WTC11 (cell line): Measurements from ENCODE around the gene ITGA1. TPM values are rescaled to one million over a fixed set of nuclear protein-coding genes. Genes with fewer than 3 reads are reported as not detected.

ENCODE experiments used
- ATAC-seq: fragments of 200-7000 bp; cut with Tn5 transposase; 2 replicates; pipeline ENCODE4 v1.10.0; 2021; ENCODE audit warnings: mild to moderate bottlenecking, moderate library complexity
- CTCF ChIA-PET: fragments of 300-600 bp; sonication (Branson Sonifier 250); formaldehyde crosslinking; loops from one replicate; lab custom pipeline; 2021; ENCODE audit warnings: antibody characterized with exemption; lab: Charles Lee
- POLR2A ChIA-PET: fragments of 350-600 bp; sonication (Branson Sonifier 250); formaldehyde crosslinking; loops from one replicate; lab custom pipeline; 2021; ENCODE audit warnings: antibody characterized with exemption; lab: Charles Lee
- DNase-seq: peaks from one replicate; pipeline ENCODE4 v3.0.0; 2021; ENCODE audit warnings: low spot score
- H3K27ac Mint-ChIP-seq: 2 replicates; pipeline ENCODE4 v1.8.0; 2021; ENCODE audit warnings: mixed read lengths
- H3K27me3 Mint-ChIP-seq: 2 replicates; pipeline ENCODE4 v1.8.0; 2021; ENCODE audit warnings: low read depth, mild to moderate bottlenecking, moderate library complexity, mixed read lengths
- H3K36me3 Mint-ChIP-seq: 2 replicates; pipeline ENCODE4 v1.8.0; 2021; ENCODE audit warnings: mixed read lengths
- H3K4me1 Mint-ChIP-seq: 2 replicates; pipeline ENCODE4 v1.8.0; 2022; ENCODE audit warnings: mixed read lengths
- H3K4me3 Mint-ChIP-seq: 2 replicates; pipeline ENCODE4 v1.8.0; 2021; ENCODE audit warnings: mild to moderate bottlenecking, moderate library complexity, mixed read lengths
- H3K9me3 Mint-ChIP-seq: 2 replicates; pipeline ENCODE4 v1.8.0; 2021; ENCODE audit warnings: mixed read lengths
- EMX1 ChIP-seq: fragments of 250-450 bp; sonication (Bioruptor Pico); IDR thresholded peaks from 2 replicates; pipeline ENCODE4 v1.8.0; 2021; ENCODE audit warnings: mild to moderate bottlenecking
- PRRX2 ChIP-seq: fragments of 250-450 bp; sonication (Bioruptor Pico); IDR thresholded peaks from 2 replicates; pipeline ENCODE4 v1.8.0; 2021; ENCODE audit warnings: mild to moderate bottlenecking
- RORB ChIP-seq: fragments of 250-450 bp; sonication (Bioruptor Pico); IDR thresholded peaks from 2 replicates; pipeline ENCODE4 v1.9.0; 2021; ENCODE audit warnings: mild to moderate bottlenecking
- SOX15 ChIP-seq: fragments of 250-450 bp; sonication (Bioruptor Pico); IDR thresholded peaks from 2 replicates; pipeline ENCODE4 v1.9.0; 2021; ENCODE audit warnings: mild to moderate bottlenecking
- TCF7 ChIP-seq: sonication (generic); formaldehyde crosslinking; IDR thresholded peaks from 2 replicates; pipeline ENCODE4 v1.8.0; 2022; ENCODE audit warnings: mild to moderate bottlenecking, low read depth, missing genetic modification reagents, moderate library complexity
- TEAD4 ChIP-seq: sonication (generic); formaldehyde crosslinking; IDR thresholded peaks from 2 replicates; pipeline ENCODE4 v1.8.0; 2022; ENCODE audit warnings: mild to moderate bottlenecking, missing genetic modification reagents
- total RNA-seq: library from RNA; stranded (reverse); gene quantifications from 3 replicates; pipeline ENCODE4 v1.2.3, GENCODE V29; 2021
- TF ChIP-seq, protein P1 (sequence below): fragments of 250-450 bp; sonication (Bioruptor Pico); IDR thresholded peaks from 2 replicates; pipeline ENCODE4 v1.9.0; 2021; ENCODE audit warnings: moderate library complexity, mild to moderate bottlenecking, inconsistent platforms, borderline replicate concordance
- TF ChIP-seq, protein P2 (sequence below): sonication (generic); formaldehyde crosslinking; IDR thresholded peaks from 2 replicates; pipeline ENCODE4 v1.8.0; 2023; ENCODE audit warnings: mild to moderate bottlenecking, missing genetic modification reagents
- TF ChIP-seq, protein P3 (sequence below): fragments of 250-450 bp; sonication (Bioruptor Pico); conservative IDR thresholded peaks from 2 replicates; pipeline ENCODE4 v1.9.0; 2021; ENCODE audit warnings: mild to moderate bottlenecking
- TF ChIP-seq, protein P4 (sequence below): sonication (generic); formaldehyde crosslinking; IDR thresholded peaks from 2 replicates; pipeline ENCODE4 v1.8.0; 2022; ENCODE audit warnings: mild to moderate bottlenecking, missing genetic modification reagents
- TF ChIP-seq, protein P5 (sequence below): sonication (generic); formaldehyde crosslinking; IDR thresholded peaks from 2 replicates; pipeline ENCODE4 v1.8.1; 2023; ENCODE audit warnings: mild to moderate bottlenecking, missing genetic modification reagents, moderate library complexity
- TF ChIP-seq, protein P6 (sequence below): sonication (generic); formaldehyde crosslinking; IDR thresholded peaks from 2 replicates; pipeline ENCODE4 v1.8.0; 2022; ENCODE audit warnings: mild to moderate bottlenecking, missing genetic modification reagents

The ITGA1 gene
- total RNA-seq, 1 experiment from 2014 or later: 6.5 TPM

DNA sequence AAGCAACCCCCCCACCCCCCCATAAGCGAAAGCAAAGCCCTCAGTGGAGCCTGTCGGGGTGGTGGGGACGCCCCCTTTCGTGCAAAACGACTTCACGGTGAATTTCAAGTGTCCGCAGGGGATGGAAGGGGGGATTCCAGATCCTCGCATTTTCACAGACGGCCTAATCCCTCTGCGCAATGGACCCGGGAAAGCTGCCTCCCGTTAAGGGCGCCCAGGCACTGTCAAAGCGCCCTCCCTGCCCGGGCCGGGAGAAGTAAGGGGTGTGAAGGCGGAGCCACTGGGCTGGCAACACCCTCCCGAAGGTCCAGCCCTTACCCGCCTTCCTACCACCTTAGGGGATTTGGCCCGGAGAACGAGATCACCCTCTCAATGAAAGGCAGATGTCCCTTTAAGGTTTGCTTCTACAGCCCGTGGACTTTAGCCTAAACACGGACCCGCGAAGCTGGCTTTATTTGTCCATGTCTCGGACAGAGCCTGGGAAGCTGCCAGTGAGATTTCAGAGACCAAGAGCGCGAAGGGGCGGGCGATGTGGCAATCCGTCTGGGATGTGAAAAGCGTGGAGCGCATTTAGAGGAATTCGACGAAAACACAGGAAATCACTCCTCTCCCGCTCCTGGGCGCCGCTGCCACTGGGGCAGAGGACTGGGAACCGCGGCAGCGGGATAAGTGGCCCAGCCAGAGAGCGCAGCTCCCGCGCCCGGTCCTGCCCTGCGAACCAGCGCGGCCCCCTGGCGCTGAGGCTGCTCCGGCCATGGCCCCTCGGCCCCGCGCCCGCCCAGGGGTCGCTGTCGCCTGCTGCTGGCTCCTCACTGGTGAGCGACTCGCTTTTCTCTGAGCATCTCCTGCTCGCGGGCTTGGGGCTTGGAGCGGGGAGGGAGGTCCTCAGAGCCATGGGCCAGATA, at the start of gene ITGA1, which contains the start of gene PELO (continued):
- TF ChIP-seq, protein P1, sequence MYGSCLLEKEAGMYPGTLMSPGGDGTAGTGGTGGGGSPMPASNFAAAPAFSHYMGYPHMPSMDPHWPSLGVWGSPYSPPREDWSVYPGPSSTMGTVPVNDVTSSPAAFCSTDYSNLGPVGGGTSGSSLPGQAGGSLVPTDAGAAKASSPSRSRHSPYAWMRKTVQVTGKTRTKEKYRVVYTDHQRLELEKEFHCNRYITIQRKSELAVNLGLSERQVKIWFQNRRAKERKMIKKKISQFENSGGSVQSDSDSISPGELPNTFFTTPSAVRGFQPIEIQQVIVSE (CRISPR knock-in tag): no peak
- TF ChIP-seq, protein P2, sequence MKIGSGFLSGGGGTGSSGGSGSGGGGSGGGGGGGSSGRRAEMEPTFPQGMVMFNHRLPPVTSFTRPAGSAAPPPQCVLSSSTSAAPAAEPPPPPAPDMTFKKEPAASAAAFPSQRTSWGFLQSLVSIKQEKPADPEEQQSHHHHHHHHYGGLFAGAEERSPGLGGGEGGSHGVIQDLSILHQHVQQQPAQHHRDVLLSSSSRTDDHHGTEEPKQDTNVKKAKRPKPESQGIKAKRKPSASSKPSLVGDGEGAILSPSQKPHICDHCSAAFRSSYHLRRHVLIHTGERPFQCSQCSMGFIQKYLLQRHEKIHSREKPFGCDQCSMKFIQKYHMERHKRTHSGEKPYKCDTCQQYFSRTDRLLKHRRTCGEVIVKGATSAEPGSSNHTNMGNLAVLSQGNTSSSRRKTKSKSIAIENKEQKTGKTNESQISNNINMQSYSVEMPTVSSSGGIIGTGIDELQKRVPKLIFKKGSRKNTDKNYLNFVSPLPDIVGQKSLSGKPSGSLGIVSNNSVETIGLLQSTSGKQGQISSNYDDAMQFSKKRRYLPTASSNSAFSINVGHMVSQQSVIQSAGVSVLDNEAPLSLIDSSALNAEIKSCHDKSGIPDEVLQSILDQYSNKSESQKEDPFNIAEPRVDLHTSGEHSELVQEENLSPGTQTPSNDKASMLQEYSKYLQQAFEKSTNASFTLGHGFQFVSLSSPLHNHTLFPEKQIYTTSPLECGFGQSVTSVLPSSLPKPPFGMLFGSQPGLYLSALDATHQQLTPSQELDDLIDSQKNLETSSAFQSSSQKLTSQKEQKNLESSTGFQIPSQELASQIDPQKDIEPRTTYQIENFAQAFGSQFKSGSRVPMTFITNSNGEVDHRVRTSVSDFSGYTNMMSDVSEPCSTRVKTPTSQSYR: no peak

DNA sequence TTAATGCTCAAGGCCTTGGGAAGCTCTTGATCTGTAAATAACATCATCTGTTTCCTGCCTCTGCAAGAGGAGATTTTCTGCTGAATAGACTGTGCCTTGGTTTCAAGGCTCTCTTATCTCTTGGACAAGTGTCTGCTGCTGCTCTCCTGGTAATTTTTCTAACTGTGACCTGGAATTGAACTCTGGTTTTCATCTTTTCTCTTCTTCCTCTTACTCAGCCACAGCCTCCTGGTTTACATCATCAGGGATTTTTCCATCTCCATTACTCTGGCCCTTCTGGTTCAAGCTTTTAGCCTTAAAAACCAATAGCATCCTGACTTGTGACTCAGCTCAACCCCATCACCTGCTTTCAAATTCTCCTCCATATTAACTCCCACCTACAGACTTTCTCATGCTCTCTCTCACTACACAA, 49.6 kb upstream of the ITGA1 start:
- Mint-ChIP-seq H3K27ac (no peak overlapping the region), H3K36me3 (no peaks in the 10 kb centered on the region), H3K9me3 (peaks cover 6% of the 10 kb centered on the region; the same call in 1 of the 2 replicates), H3K4me3 (no peak overlapping the region), H3K27me3 (no peaks in the 10 kb centered on the region), H3K4me1 (no peaks in the 10 kb centered on the region)
- no peak for ATAC-seq
- ChIA-PET CTCF (no interaction called here), POLR2A (interaction anchor here (0.6 kb wide), 1 partner anchor 360 kb away, joined by 3 read pairs; no protein-coding TSS in a partner anchor)
- TF ChIP-seq PRRX2 (CRISPR knock-in tag) (no peak), SOX15 (CRISPR knock-in tag) (no peak), TCF7 (no peak), RORB (CRISPR knock-in tag) (no peak), TEAD4 (CRISPR knock-in tag) (no peak)
- TF ChIP-seq, protein P3, sequence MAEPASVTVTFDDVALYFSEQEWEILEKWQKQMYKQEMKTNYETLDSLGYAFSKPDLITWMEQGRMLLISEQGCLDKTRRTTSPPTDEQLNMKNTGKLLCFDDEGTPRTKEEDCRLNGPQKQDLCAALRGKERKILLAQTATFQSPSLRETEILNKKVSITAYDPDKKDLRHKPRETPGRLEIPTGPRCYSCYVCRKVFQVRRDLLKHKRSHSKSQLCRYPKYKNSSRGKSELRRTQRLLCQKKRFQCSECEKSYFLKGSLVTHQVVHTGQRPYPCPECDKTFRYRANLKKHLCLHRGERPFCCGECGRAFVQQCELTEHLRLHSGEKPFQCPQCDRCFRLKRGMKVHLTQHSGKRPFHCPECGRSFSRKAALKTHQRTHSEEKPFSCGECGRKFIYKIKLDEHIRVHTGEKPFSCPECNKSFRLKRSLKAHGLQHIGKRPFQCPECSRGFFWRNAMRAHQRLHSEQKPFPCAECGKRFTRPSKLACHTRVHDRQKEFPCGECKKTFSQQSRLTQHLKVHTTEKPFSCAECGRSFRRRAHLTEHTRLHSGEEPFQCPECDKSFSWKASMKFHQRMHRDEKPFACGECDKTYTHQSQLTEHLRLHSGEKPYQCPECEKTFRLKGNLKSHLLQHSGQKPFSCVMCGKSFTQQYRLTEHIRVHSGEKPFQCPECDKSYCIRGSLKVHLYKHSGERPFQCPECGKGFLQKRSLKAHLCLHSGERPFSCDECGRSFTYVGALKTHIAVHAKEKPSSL (CRISPR knock-in tag): no peak
- TF ChIP-seq, protein P2: no peak
- TF ChIP-seq, protein P4, sequence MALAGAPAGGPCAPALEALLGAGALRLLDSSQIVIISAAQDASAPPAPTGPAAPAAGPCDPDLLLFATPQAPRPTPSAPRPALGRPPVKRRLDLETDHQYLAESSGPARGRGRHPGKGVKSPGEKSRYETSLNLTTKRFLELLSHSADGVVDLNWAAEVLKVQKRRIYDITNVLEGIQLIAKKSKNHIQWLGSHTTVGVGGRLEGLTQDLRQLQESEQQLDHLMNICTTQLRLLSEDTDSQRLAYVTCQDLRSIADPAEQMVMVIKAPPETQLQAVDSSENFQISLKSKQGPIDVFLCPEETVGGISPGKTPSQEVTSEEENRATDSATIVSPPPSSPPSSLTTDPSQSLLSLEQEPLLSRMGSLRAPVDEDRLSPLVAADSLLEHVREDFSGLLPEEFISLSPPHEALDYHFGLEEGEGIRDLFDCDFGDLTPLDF (CRISPR knock-in tag): no peak
- TF ChIP-seq, protein P5, sequence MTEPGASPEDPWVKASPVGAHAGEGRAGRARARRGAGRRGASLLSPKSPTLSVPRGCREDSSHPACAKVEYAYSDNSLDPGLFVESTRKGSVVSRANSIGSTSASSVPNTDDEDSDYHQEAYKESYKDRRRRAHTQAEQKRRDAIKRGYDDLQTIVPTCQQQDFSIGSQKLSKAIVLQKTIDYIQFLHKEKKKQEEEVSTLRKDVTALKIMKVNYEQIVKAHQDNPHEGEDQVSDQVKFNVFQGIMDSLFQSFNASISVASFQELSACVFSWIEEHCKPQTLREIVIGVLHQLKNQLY: no peak
- no peak for DNase-seq

DNA sequence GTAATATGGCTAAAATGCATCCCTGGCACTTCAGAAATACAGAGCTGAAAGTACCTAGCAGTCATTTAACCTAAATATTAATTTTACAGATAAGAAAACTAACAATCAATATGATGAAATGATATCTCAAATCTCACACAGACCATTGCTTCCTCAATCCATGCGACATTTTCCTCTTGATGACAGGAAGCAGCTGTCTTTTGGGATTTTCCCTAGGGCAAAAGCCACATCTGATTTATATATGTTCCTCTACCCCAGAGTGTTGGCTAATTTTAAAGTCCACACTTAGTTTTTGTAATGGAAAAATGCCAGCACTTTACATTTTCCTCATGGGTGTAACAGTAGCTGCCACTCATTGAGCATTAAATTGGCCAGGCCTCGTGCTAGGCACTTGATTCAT, 47.7 kb upstream of the ITGA1 start:
- ChIA-PET POLR2A (no interaction called here), CTCF (no interaction called here)
- Mint-ChIP-seq H3K27ac (no peak overlapping the region), H3K27me3 (no peaks in the 10 kb centered on the region), H3K36me3 (no peaks in the 10 kb centered on the region), H3K9me3 (peaks cover 6% of the 10 kb centered on the region; the same call in 1 of the 2 replicates), H3K4me1 (no peaks in the 10 kb centered on the region), H3K4me3 (no peak overlapping the region)
- no peak for ATAC-seq
- no peak for TF ChIP-seq EMX1 (CRISPR knock-in tag)
- TF ChIP-seq, protein P6, sequence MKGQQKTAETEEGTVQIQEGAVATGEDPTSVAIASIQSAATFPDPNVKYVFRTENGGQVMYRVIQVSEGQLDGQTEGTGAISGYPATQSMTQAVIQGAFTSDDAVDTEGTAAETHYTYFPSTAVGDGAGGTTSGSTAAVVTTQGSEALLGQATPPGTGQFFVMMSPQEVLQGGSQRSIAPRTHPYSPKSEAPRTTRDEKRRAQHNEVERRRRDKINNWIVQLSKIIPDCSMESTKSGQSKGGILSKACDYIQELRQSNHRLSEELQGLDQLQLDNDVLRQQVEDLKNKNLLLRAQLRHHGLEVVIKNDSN (CRISPR knock-in tag): no peak
- no peak for DNase-seq
